ENCODE data around the gene ZNF230. TPM values are rescaled to one million over a fixed set of nuclear protein-coding genes. Genes with fewer than 3 reads are reported as not detected.
A peak's percentile ranks its signal among the peaks of the same experiment; 100 is the strongest.

Gene ZNF230
- total RNA-seq, 2 donors from 2014 or later, result 6.6 to 11.7 TPM

DNA sequence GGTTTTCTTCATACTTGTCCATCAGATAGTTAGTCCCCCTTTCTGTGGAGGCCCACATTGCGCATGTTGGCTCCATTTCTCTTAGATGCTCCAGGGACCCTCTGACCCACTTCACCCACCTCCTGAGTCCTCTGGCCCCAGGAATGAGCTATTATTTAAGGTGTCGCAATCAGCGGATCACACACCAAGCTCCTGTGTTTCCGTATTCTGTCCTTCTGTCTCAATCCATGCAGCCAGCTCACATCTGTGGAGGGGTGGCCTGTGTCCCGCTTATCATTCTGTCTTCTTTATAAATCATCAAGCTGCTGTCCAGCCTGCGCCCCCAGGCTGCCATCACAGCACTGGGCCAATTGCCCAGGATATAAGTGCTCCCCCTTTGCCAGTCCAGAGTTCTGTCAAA is 4.7 kb downstream of the ZNF230 start:
- Mint-ChIP-seq H3K9me3 (peaks cover 30% of the 10 kb centered on the region), H3K4me1 (ENCODE audit: low read depth in 2 of 2) (peaks cover 31 to 33% of the 10 kb centered on the region in 2 donors), H3K4me3 (no peak overlapping the region), H3K36me3 (peaks cover 59% of the 10 kb centered on the region), H3K27me3 (no peaks in the 10 kb centered on the region), H3K27ac (peak overlapping the region in 1 of 2 donors; percentile 89)
- no peak for DNase-seq (ENCODE audit: low spot score)
- ATAC-seq, result no peak

- no peak for DNase-seq (ENCODE audit: low spot score)
- peaks cover 83% of the 10 kb centered on the region for H3K36me3 Mint-ChIP-seq
- H3K4me1 Mint-ChIP-seq (ENCODE audit: low read depth in 2 of 2), result peaks cover 17 to 19% of the 10 kb centered on the region in 2 donors
- peaks cover 36% of the 10 kb centered on the region for H3K9me3 Mint-ChIP-seq
- H3K27me3 Mint-ChIP-seq, result no peaks in the 10 kb centered on the region
- no peak overlapping the region for H3K4me3 Mint-ChIP-seq
- ATAC-seq, result no peak
- H3K27ac Mint-ChIP-seq, result no peak overlapping the region
Measured at GRCh38 chr19:44010468-44010867, 7.7 kb downstream of the ZNF230 start.

DNA sequence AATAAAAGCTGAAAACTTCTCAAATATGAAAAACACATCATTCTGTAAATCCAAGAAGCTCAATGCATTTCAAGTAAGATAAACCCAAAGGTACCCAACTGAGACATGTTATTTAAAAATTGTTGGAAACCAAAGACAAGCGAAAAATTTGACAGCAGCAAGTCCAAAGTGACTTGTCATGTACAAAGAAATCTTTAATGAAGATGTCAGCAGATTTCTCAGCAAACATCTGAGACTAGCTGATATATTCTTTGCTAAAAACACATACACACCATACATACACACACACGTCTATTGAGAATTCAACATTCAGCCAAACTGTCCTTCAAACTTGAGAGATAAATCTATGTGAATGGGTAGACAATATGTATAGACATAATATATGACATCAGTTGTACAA is 16.7 kb downstream of the ZNF230 start:
- Mint-ChIP-seq H3K4me3 (no peak overlapping the region), H3K36me3 (peaks cover 53% of the 10 kb centered on the region), H3K27ac (no peak overlapping the region), H3K4me1 (ENCODE audit: low read depth in 2 of 2) (peaks cover 0 to under 1% of the 10 kb centered on the region in 2 donors), H3K27me3 (peaks cover 30 to 44% of the 10 kb centered on the region in 2 donors), H3K9me3 (peaks cover 20% of the 10 kb centered on the region)
- no peak for ATAC-seq
- DNase-seq (ENCODE audit: low spot score), result no peak

- DNase-seq (ENCODE audit: low spot score) (no peak), ATAC-seq (no peak)
- H3K27me3 Mint-ChIP-seq, result peaks cover 30 to 44% of the 10 kb centered on the region in 2 donors
- H3K27ac Mint-ChIP-seq, result no peak overlapping the region
- H3K4me1 Mint-ChIP-seq (ENCODE audit: low read depth in 2 of 2), result peaks cover 17 to 18% of the 10 kb centered on the region in 2 donors
- H3K36me3 Mint-ChIP-seq, result peaks cover 55% of the 10 kb centered on the region
- H3K4me3 Mint-ChIP-seq, result no peak overlapping the region
- peaks cover 25% of the 10 kb centered on the region for H3K9me3 Mint-ChIP-seq
Measured at GRCh38 chr19:44021221-44021620, 18.5 kb downstream of the ZNF230 start.

DNA sequence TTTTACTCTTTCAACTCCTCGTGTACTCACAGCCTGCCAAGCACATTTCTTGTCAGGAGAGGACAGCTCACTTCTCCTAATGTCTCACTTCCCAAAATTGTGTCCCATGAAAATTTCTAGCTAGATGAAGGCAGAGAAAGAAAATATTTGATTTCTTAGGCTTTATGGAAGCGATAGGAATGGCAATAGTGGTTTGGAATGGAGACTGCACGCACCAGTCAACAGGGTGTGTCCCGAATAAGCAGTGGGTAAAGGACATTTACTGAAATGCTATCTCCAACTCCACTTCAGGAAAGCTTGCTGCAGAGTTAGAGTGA is 22.1 kb downstream of the ZNF230 start:
- Mint-ChIP-seq H3K4me1 (ENCODE audit: low read depth in 2 of 2) (peaks cover 18 to 30% of the 10 kb centered on the region in 2 donors), H3K36me3 (peaks cover 62% of the 10 kb centered on the region), H3K4me3 (peak overlapping the region; percentile 96), H3K9me3 (peaks cover 25% of the 10 kb centered on the region), H3K27me3 (peaks cover 21 to 32% of the 10 kb centered on the region in 2 donors), H3K27ac (peak overlapping the region; percentile 75 to 90)
- ATAC-seq (no peak), DNase-seq (ENCODE audit: low spot score) (no peak)

- Mint-ChIP-seq H3K36me3 (peaks cover 62% of the 10 kb centered on the region), H3K27ac (peak within 1 kb of the TSS; percentile 75 to 90), H3K4me1 (ENCODE audit: low read depth in 2 of 2) (peaks cover 18 to 30% of the 10 kb centered on the region in 2 donors), H3K4me3 (peak within 1 kb of the TSS; percentile 96), H3K27me3 (peaks cover 16 to 27% of the 10 kb centered on the region in 2 donors), H3K9me3 (peaks cover 21% of the 10 kb centered on the region)
- ATAC-seq (peak; percentile 98 to 99), DNase-seq (ENCODE audit: low spot score) (peak; percentile 87)
Measured at GRCh38 chr19:44025217-44025936, 22.6 kb downstream of the ZNF230 start, which contains the start of gene ZNF222. Gene ZNF222 (plus strand): TSS chr19:44025379. CDS start chr19:44025437, 58 bp downstream.

GRCh38 chr19:44026622-44027021 is 23.9 kb downstream of the ZNF230 start:
- Mint-ChIP-seq H3K36me3 (peaks cover 69% of the 10 kb centered on the region), H3K27me3 (peaks cover 10 to 19% of the 10 kb centered on the region in 2 donors), H3K9me3 (peaks cover 19% of the 10 kb centered on the region), H3K4me1 (ENCODE audit: low read depth in 2 of 2) (peaks cover 18 to 30% of the 10 kb centered on the region in 2 donors), H3K4me3 (peak overlapping the region; percentile 96), H3K27ac (no peak overlapping the region)
- ATAC-seq, result no peak
- DNase-seq (ENCODE audit: low spot score), result no peak

- peaks cover 42% of the 10 kb centered on the region for H3K9me3 Mint-ChIP-seq
- ATAC-seq, result no peak
- peaks cover 0 to 10% of the 10 kb centered on the region in 2 donors for H3K4me1 Mint-ChIP-seq (ENCODE audit: low read depth in 2 of 2)
- DNase-seq (ENCODE audit: low spot score), result no peak
- H3K4me3 Mint-ChIP-seq, result no peak overlapping the region
- H3K27ac Mint-ChIP-seq, result no peak overlapping the region
- peaks cover 84% of the 10 kb centered on the region for H3K36me3 Mint-ChIP-seq
- no peaks in the 10 kb centered on the region for H3K27me3 Mint-ChIP-seq
Measured at GRCh38 chr19:44032001-44032610, 29.3 kb downstream of the ZNF230 start.

- peaks cover 18% of the 10 kb centered on the region for H3K9me3 Mint-ChIP-seq
- DNase-seq (ENCODE audit: low spot score), result no peak
- H3K27ac Mint-ChIP-seq, result no peak overlapping the region
- peaks cover 38% of the 10 kb centered on the region for H3K36me3 Mint-ChIP-seq
- peaks cover 28 to 55% of the 10 kb centered on the region in 2 donors for H3K27me3 Mint-ChIP-seq
- H3K4me3 Mint-ChIP-seq, result no peak overlapping the region
- ATAC-seq, result no peak
- H3K4me1 Mint-ChIP-seq (ENCODE audit: low read depth in 2 of 2), result no peaks in the 10 kb centered on the region
Measured at GRCh38 chr19:44042147-44042546, 39.4 kb downstream of the ZNF230 start.

DNA sequence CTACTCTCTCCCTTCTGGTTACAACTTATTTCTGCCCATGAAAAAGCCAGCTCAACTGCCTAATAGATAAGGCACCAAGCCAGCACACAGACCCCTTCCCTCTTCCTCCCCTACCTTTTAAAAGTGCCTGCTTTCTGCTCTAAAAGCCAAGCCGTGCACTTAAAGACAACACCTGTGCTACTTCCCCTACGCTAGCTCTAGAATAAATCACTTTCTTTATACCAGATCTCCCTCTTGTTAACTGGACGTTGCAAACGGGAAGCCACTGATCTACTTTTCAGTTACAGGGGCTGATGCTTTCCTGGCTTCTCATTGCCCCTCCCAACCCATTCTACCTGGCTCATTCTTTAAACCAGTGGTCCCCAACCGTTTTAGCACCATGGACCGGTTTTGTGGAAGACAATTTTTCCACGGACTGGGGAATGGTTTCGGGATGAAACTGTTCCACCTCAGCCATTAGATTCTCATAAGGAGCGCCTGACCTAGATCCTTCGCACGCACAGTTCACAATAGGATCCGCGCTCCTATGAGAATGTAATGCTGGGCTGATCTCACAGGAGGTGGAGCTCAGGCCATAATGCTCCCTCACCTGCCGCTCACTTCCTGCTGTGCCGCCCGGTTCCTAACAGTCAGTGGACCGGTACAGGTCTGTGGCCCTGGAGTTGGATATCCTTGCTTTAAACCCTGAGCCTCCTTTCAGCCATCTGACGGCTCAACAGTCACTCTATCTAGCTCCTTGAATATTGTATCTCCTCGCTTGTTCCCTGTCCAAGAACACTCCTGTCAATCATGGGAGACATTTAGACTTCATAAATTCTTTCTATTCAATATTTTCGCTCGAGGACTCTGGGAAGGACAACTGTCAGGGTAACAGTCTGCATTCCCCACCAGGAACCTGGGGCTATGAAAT is 48.2 kb downstream of the ZNF230 start:
- Mint-ChIP-seq H3K27me3 (peaks cover 15 to 29% of the 10 kb centered on the region in 2 donors), H3K9me3 (no peaks in the 10 kb centered on the region), H3K4me1 (ENCODE audit: low read depth in 2 of 2) (peaks cover 10 to 21% of the 10 kb centered on the region in 2 donors), H3K36me3 (peaks cover 9% of the 10 kb centered on the region), H3K4me3 (peak overlapping the region; percentile 84), H3K27ac (peak overlapping the region; percentile 54 to 89)
- ATAC-seq (peak; percentile 43 to 60), DNase-seq (ENCODE audit: low spot score) (no peak)

- Mint-ChIP-seq H3K27me3 (peaks cover 12 to 23% of the 10 kb centered on the region in 2 donors), H3K27ac (peak within 1 kb of the TSS; percentile 54 to 89), H3K36me3 (peaks cover 5% of the 10 kb centered on the region), H3K4me1 (ENCODE audit: low read depth in 2 of 2) (peaks cover 10 to 21% of the 10 kb centered on the region in 2 donors), H3K9me3 (no peaks in the 10 kb centered on the region), H3K4me3 (peak within 1 kb of the TSS; percentile 84)
- DNase-seq (ENCODE audit: low spot score) (peak; percentile 79), ATAC-seq (peak; percentile 71 to 89)
Measured at GRCh38 chr19:44051650-44052402, 49.1 kb downstream of the ZNF230 start, which contains the start of gene ZNF223. Gene ZNF223 (plus strand): TSS chr19:44052036. CDS start chr19:44055177, 3,141 bp downstream.

- ATAC-seq (no peak), DNase-seq (ENCODE audit: low spot score) (no peak)
- H3K9me3 Mint-ChIP-seq, result no peaks in the 10 kb centered on the region
Measured at GRCh38 chr19:44055870-44056269, 53.1 kb downstream of the ZNF230 start.

GRCh38 chr19:44059229-44059628 is 56.5 kb downstream of the ZNF230 start:
- Mint-ChIP-seq H3K9me3 (peaks cover 3% of the 10 kb centered on the region), H3K36me3 (peaks cover 17% of the 10 kb centered on the region), H3K27me3 (no peaks in the 10 kb centered on the region), H3K27ac (no peak overlapping the region), H3K4me3 (no peak overlapping the region), H3K4me1 (ENCODE audit: low read depth in 2 of 2) (no peaks in the 10 kb centered on the region)
- ATAC-seq (no peak), DNase-seq (ENCODE audit: low spot score) (no peak)

More at GRCh38 chr19:44055870-44056269, 53.1 kb downstream of the ZNF230 start:
- Mint-ChIP-seq H3K27me3 (peaks cover 0 to 8% of the 10 kb centered on the region in 2 donors), H3K4me1 (ENCODE audit: low read depth in 2 of 2) (peaks cover 8 to 15% of the 10 kb centered on the region in 2 donors), H3K36me3 (peaks cover 6% of the 10 kb centered on the region), H3K4me3 (no peak overlapping the region), H3K27ac (no peak overlapping the region)

Measured in natural killer cell treated with Interleukin-12 subunit alpha and Interleukin-12 subunit beta and Interleukin-15 and Interleukin-18, amount 100 ng/mL, for 72 hours (primary cell).